ENCODE data around the gene FDX2.
"Not testable (repeated sequence)": the region's sequence is repeated elsewhere in the genome, so short reads cannot be mapped to it uniquely, and the experiment has no call there.

The FDX2 gene

GRCh38 chr19:10283301-10284064 is 32.3 kb downstream of the FDX2 start:
- no peak for DNase-seq

- DNase-seq = not testable (repeated sequence)
Measured at GRCh38 chr19:10282043-10282442, 33.8 kb downstream of the FDX2 start.

GRCh38 chr19:10279737-10280442 is 35.9 kb downstream of the FDX2 start:
- no peak for DNase-seq

GRCh38 chr19:10278935-10279334 is 36.9 kb downstream of the FDX2 start:
- no peak for DNase-seq

GRCh38 chr19:10277795-10278589 is 37.8 kb downstream of the FDX2 start:
- no peak for DNase-seq

- DNase-seq = no peak
Measured at GRCh38 chr19:10274589-10274988, 41.2 kb downstream of the FDX2 start.

GRCh38 chr19:10271543-10272086 is 44.2 kb downstream of the FDX2 start:
- DNase-seq = peak; percentile 80

- peak; percentile 91 for DNase-seq
Measured at GRCh38 chr19:10270616-10271394, 45.0 kb downstream of the FDX2 start, which contains the start of gene ICAM1. Gene ICAM1 (plus strand): TSS chr19:10271120. CDS start chr19:10271160, 40 bp downstream.

GRCh38 chr19:10270180-10270615 is 45.6 kb downstream of the FDX2 start:
- DNase-seq = peak; percentile 88

GRCh38 chr19:10269333-10270179 is 46.3 kb downstream of the FDX2 start:
- DNase-seq = peak; percentile 87

- no peak for DNase-seq
Measured at GRCh38 chr19:10268071-10268470, 47.7 kb downstream of the FDX2 start.

GRCh38 chr19:10266706-10267105 is 49.1 kb downstream of the FDX2 start:
- no peak for DNase-seq

GRCh38 chr19:10262771-10263170 is 53.0 kb downstream of the FDX2 start:
- DNase-seq = no peak

- no peak for DNase-seq
Measured at GRCh38 chr19:10260141-10260584, 55.7 kb downstream of the FDX2 start.
